ENCODE data around the gene SCYL3. TPM values are rescaled to one million over a fixed set of nuclear protein-coding genes. Genes with fewer than 3 reads are reported as not detected.
"Not testable (repeated sequence)": the region's sequence is repeated elsewhere in the genome, so short reads cannot be mapped to it uniquely, and the experiment has no call there.

SCYL3 gene
- total RNA-seq, 1 donor from 2014 or later = 8.8 TPM

GRCh38 chr1:169869426-169869825 lies 24.3 kb downstream of the SCYL3 start:
- no peak overlapping the region for H3K4me3 Mint-ChIP-seq (ENCODE audit: unreplicated experiment)
- TF ChIP-seq CTCF (IDR thresholded peaks at IDR 0.05; ENCODE audit: partially characterized antibody, unreplicated experiment) = no peak

DNA sequence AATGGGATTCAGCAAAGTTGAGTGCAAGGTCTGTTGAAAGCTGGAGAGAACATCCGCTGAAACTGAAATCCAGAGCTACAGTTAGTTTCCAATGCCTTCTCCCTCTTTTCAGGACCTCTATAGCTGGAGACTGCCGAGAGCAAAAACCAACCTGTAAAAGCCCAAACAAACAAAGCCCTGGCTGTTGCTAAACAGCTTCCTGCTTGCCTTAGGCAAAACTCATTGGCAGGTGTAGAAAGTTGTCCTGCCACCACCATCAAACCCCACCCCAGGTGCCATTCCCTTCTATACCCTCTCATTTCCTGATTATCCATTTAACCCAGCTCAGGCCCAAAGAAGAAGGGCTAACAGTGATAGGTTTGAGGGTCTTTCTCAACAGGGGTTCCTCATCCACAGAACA lies 24.7 kb downstream of the SCYL3 start:
- no peak overlapping the region for H3K4me3 Mint-ChIP-seq (ENCODE audit: unreplicated experiment)
- H3K27ac Mint-ChIP-seq (ENCODE audit: unreplicated experiment) = no peak overlapping the region
- no peak for DNase-seq
- H3K27me3 Mint-ChIP-seq (ENCODE audit: unreplicated experiment) = peaks cover 2% of the 10 kb centered on the region
- no peaks in the 10 kb centered on the region for H3K4me1 Mint-ChIP-seq (ENCODE audit: low read depth, unreplicated experiment)
- H3K9me3 Mint-ChIP-seq (ENCODE audit: unreplicated experiment) = peaks cover 2% of the 10 kb centered on the region
- H3K36me3 Mint-ChIP-seq (ENCODE audit: unreplicated experiment) = peaks cover 24% of the 10 kb centered on the region
- TF ChIP-seq CTCF (IDR thresholded peaks at IDR 0.05; ENCODE audit: partially characterized antibody, unreplicated experiment) = no peak

More at GRCh38 chr1:169869426-169869825, 24.3 kb downstream of the SCYL3 start:
- H3K27me3 Mint-ChIP-seq (ENCODE audit: unreplicated experiment) = peaks cover 2% of the 10 kb centered on the region
- H3K36me3 Mint-ChIP-seq (ENCODE audit: unreplicated experiment) = peaks cover 26% of the 10 kb centered on the region
- H3K4me1 Mint-ChIP-seq (ENCODE audit: low read depth, unreplicated experiment) = no peaks in the 10 kb centered on the region
- no peak for DNase-seq
- peaks cover 2% of the 10 kb centered on the region for H3K9me3 Mint-ChIP-seq (ENCODE audit: unreplicated experiment)
- H3K27ac Mint-ChIP-seq (ENCODE audit: unreplicated experiment) = no peak overlapping the region

GRCh38 chr1:169867012-169867675 lies 26.6 kb downstream of the SCYL3 start:
- no peak overlapping the region for H3K4me3 Mint-ChIP-seq (ENCODE audit: unreplicated experiment)
- H3K27ac Mint-ChIP-seq (ENCODE audit: unreplicated experiment) = no peak overlapping the region
- H3K9me3 Mint-ChIP-seq (ENCODE audit: unreplicated experiment) = no peaks in the 10 kb centered on the region
- H3K27me3 Mint-ChIP-seq (ENCODE audit: unreplicated experiment) = peaks cover 2% of the 10 kb centered on the region
- peaks cover 10% of the 10 kb centered on the region for H3K36me3 Mint-ChIP-seq (ENCODE audit: unreplicated experiment)
- TF ChIP-seq CTCF (IDR thresholded peaks at IDR 0.05; ENCODE audit: partially characterized antibody, unreplicated experiment) = no peak
- no peak for DNase-seq
- H3K4me1 Mint-ChIP-seq (ENCODE audit: low read depth, unreplicated experiment) = no peaks in the 10 kb centered on the region

GRCh38 chr1:169866577-169866976 lies 27.1 kb downstream of the SCYL3 start:
- Mint-ChIP-seq H3K36me3 (ENCODE audit: unreplicated experiment) (peaks cover 4% of the 10 kb centered on the region), H3K27me3 (ENCODE audit: unreplicated experiment) (peaks cover 2% of the 10 kb centered on the region), H3K27ac (ENCODE audit: unreplicated experiment) (no peak overlapping the region), H3K4me3 (ENCODE audit: unreplicated experiment) (no peak overlapping the region), H3K9me3 (ENCODE audit: unreplicated experiment) (no peaks in the 10 kb centered on the region), H3K4me1 (ENCODE audit: low read depth, unreplicated experiment) (no peaks in the 10 kb centered on the region)
- no peak for TF ChIP-seq CTCF (IDR thresholded peaks at IDR 0.05; ENCODE audit: partially characterized antibody, unreplicated experiment)
- no peak for DNase-seq

DNA sequence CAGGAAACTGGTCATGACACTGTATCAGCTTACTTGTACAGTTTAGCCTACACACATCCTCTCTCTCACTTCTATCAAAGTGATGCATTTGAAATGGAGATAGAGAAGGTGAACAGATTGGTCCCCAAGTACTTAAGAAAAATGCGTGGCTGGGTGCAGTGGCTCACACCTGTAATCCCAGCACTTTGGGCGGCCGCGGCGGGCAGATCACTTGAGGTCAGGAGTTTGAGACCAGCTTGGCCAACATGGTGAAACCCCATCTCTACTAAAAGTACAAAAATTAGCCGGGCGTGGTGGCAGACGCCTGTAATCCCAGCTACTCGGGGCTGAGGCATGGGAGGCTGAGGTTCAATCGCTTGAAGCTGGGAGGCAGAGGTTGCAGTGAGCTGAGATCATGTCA lies 29.2 kb downstream of the SCYL3 start:
- not testable (repeated sequence) for H3K36me3 Mint-ChIP-seq (ENCODE audit: unreplicated experiment); H3K4me3 Mint-ChIP-seq (ENCODE audit: unreplicated experiment); H3K9me3 Mint-ChIP-seq (ENCODE audit: unreplicated experiment); H3K27me3 Mint-ChIP-seq (ENCODE audit: unreplicated experiment); H3K27ac Mint-ChIP-seq (ENCODE audit: unreplicated experiment); DNase-seq; H3K4me1 Mint-ChIP-seq (ENCODE audit: low read depth, unreplicated experiment)
